ENCODE results near the gene NKD2.
"Not testable (repeated sequence)": the region's sequence is repeated elsewhere in the genome, so short reads cannot be mapped to it uniquely, and the experiment has no call there.

NKD2 gene

DNA sequence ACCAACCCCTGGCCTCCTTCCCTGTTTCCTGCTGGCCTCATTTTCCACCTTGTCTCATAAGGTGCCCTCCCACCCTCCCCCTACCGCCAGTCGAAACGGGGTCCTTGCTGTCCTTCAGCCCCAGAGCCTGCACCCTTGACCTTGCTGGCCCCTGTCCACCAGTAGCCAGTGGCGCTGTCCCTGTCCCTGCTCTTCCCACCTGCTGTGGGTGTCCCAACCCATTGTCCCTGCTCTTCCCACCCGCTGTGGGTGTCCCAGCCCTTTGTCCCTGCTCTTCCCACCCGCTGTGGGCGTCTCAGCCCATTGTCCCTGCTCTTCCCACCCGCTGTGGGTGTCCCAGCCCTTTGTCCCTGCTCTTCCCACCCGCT lies 13.4 kb downstream of the NKD2 start:
- DNase-seq; in situ Hi-C loops (cut with MboI; ENCODE audit: low pct_unique_long_range_greater_than_20kb, low sequenced_read_pairs): not testable (repeated sequence)

DNA sequence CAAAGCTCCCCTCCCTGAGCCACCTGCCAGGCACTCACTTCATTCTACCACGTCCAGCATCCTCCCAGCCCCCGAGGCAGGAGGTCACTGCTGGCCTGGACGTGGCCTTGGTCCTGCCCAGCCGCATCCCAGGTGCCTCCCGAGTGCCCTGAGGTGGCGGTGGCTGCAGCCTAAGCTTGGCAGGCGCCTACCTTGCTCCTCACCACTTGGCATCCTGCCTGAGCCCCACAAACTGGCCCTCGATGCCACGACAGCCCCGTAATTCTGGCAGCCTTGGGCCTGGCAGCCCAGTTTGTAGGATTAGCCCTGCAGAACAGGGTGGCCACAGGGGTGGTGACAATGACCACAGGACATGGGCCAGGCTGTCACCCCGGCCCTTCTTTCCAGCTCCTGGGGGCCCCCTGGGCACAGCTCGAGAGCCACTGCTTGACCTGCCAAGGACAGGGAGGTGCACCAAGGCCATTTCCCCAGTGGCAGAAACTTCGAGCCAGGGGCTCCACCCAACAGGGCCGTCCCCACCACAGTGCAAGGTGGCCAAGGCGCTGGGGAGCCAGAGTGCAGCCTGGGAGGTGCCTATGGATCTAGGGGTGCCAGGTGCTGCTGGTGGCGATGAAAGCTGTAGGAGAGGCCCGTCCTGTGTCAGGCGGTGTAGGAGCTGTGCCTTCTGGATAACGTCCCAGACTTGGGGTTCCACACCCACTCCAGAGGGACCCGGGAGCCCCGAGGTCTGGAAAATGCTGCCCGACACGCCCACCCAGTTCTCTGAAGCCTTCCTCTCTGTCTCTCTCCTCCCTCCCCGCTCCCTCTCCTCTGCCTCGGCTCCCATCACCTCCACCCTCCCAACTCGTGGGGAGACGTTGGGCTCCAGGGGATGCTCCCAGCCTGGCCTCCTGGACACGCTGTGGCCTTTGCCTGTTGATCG lies 18.4 kb downstream of the NKD2 start:
- DNase-seq = no peak
- in situ Hi-C loops (cut with MboI; ENCODE audit: low pct_unique_long_range_greater_than_20kb, low sequenced_read_pairs) = no loop called here

DNA sequence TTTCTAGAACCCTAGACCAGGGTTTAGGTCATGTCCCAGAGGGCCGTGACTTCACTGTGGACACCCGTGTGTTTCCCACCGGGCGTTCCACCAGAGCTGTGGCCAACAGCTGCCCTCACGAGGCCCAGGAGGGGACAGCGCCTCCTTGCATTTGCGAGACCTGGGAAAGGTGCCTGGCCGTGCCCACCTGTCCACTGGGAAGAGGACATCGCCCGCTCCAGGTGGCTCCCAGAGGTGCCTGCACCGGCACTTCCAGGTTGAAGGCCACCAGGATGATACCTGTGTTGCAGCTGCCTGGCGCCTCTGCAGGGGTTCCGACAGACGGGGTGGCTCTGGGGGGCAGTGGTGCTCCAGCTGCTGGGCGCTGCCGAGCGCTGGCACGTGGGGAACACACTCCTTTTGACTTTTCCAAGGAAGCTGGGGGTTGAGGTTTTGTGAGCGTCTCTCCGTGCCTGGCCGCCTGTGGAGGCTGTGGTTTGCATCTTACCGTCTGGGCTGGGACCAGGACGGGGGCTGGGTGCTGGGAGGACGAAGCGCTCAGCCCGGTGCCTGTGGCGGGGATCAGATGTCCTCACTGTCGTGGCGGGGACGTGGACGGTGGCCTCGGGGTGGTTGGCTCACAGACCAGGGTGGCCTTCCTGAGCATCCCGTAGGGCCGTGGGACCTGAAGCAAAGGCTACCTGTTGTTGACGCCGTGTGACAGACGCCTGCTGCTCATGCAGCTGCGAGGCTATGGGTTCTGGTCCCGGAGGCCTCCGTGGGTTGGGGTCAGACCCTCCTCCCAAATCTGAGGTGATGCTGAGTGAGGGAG lies 19.2 kb downstream of the NKD2 start:
- DNase-seq = no peak
- in situ Hi-C loops (cut with MboI; ENCODE audit: low pct_unique_long_range_greater_than_20kb, low sequenced_read_pairs) = no loop called here

DNA sequence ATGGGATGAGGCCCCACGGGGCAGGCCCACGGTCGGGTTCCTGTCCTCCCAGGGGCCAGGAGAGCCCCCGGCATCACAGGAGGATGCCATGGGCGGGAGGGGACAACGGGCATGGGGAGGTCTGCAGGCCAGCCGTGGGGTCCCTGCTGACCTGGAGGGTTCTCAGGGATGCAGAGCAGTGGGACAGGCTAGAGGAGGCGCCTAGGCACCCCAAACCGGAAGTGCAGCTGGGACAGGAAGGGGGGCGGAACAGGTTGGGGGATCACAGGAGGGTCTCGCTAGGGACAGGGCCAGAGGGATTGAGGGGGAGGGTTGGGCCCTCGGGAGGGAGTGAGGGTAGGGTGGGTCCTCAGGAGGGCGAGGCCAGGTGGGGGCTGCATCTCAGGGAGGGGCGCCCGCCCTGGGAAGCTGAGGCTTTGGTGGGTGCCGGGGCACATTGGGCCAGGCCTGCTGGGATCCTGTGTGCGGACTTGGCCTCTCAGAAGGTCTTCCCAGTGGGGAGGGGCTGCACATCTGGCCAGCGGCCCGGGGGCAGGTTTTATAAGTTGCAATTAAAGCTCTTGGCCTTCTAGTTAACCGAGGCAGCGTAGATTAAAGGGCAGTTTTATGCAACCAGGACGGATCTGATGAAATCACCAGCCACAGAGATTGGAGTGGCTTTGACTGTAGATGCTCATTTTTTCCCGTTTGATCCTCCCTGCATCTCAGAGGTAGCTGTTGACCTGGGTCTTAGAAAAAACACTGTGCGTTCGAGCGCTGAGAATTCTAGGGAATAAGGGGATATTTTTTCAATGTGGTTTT lies 20.1 kb downstream of the NKD2 start:
- DNase-seq = no peak
- in situ Hi-C loops (cut with MboI; ENCODE audit: low pct_unique_long_range_greater_than_20kb, low sequenced_read_pairs) = no loop called here

DNA sequence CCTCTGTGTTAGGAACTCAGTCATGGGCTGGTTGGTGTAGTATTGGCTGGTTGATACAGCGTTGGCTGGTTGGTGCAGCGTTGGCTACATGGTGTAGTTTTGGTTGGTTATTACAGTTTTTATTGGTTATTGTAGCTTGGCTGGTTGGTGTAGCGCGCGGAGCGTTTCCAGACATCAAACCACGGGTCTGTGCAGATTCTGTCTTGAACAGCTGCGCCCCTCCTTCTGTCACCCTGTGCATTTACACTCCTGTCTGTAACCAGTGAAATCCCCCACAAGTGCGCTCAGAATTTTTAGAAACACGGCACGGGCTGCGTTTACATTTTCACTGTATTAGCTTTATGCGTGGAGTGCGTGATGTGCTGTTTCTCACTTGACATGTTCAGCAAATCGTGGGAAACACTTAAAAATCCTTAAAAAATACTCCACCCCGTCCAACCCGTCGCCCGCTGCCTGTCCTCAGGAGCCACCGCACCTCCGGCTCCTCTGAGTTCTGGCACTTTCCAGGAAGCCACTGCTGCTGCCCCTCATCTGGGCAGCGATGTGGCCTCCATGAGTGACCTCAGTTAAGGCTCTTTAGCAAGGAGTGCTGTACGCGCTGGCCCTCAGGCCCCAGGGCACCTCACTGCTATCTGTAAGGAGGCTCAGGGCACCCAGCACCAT lies 20.8 kb downstream of the NKD2 start:
- no peak for DNase-seq
- in situ Hi-C loops (cut with MboI; ENCODE audit: low pct_unique_long_range_greater_than_20kb, low sequenced_read_pairs) = no loop called here

DNA sequence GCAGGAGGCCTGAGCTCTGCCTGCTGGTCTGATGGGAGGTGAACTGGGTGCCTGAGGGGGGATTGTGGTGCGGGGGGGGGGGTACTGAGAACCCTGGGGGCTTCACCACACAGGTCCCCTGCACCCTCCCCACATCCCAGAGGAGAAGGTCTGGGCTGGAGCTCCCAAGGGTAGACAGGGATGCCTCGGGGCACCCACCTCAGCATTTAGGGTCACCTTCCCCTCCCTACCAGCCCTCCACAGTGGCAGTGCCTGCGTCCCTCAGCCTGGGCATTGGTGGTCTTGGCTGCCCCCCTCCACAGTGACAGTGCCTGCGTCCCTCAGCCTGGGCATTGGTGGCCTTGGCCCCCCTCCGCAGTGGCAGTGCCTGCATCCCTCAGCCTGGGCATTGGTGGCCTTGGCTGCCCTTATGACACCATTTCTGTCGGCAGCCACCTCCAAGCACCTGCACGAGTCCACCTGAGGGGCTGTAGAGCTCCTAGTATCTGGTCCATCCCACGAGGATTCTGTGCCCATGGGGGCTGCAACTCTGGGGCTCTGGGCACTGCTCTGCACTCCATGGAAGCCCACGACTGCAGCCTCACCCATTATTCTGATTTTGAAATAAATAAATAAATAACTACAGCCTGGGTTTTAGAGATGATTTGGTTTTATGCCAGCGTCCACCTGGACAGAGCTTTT lies 21.5 kb downstream of the NKD2 start:
- no peak for DNase-seq
- in situ Hi-C loops (cut with MboI; ENCODE audit: low pct_unique_long_range_greater_than_20kb, low sequenced_read_pairs) = no loop called here

DNA sequence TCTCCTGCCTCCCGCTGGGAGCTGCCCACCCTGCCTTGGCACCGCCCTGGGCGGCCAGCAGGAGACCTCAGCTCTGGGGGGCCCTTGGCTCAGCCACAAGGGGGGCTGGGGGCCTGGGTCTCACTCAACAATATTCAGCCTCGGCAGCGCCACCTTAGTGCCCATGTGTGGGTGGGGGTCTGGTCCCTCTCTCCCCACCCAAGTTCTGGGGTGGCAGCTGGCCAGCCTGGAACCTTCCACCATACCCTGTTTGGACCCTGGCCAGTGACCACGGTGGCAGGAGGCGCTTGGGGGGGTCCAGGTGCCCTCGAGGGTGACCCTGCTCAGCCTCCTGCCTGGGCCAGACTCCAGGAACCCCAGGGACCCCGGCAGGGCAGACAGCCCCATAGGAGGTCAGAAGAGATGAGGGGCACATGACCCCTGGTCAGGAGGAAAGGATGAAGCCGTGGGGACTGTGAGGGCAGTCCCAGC lies 22.2 kb downstream of the NKD2 start:
- in situ Hi-C loops (cut with MboI; ENCODE audit: low pct_unique_long_range_greater_than_20kb, low sequenced_read_pairs) = no loop called here
- DNase-seq = no peak

DNA sequence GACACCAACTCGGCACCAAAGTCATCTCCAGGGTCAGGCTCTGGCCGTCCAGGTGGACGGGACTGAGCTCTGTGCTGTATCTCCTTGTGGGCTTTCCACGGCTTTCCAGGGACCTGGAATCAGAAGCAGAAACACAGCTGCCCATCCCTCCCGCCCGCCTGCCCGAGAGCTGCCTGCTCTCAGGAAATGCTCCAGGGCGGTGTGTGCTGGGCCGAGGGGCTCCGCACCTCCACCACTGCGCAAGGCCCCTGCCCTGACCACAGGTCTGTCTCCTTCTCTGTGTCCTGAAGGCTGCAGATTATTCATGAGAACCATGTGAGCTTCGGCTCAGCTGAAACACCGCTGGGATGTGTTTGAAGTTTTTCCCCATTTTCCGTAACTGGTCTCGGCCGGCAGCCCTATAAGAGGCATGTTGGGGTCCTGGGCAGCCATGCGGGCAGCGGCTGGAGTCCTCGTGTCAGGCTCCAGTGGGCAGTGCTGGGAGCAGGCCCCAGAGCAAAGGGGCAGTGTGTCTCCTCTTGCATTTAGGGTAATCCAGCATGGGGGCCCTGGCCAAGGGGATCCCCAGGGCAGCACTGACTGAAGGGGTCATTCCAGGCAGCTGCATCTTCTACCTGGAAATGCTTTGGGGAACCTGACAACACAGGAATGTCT lies 22.8 kb downstream of the NKD2 start:
- DNase-seq = no peak
- in situ Hi-C loops (cut with MboI; ENCODE audit: low pct_unique_long_range_greater_than_20kb, low sequenced_read_pairs) = no loop called here

DNA sequence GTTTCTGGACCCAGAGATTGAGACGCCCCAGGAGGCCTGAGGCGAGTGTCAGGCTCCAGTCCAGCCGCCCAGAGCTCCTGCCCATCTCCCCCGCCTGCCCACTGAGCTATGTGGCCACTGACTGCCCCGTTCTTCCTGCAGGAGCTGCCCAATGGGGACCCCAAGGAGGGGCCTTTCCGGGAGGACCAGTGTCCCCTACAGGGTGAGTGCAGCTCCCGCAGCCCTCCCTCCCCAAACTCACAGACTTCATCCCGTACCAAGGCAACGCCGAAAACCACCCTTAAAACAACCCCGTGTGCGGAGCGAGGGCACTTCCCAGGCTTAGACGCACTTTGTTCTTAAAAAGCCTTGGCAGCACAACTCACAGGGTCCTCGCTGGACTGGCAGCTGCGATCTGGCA lies 23.4 kb downstream of the NKD2 start:
- in situ Hi-C loops (cut with MboI; ENCODE audit: low pct_unique_long_range_greater_than_20kb, low sequenced_read_pairs) = no loop called here
- DNase-seq = no peak

DNA sequence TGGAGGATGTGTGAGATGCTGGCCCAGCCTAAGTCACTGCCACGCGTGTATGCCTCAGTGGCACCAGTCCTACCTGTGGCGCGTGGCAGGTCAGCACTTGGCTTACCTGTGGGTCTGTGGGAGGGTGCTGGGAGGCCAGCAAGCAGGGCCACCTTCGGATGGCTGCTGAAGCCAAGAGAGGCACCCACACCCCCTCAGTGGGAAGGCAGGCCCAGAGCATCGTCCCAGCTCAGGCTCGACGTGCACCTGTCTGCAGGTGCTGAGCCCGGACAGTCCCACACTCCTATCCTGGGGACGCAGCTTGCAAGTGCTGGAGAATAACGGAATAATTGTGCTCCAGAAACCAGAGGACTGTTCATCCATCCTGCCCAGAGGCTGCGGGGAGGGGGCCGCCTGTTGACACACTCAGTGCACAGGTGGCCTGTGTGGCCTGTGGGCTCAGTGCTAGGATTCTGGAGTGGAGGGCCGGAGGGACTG lies 24.0 kb downstream of the NKD2 start:
- no peak for DNase-seq
- in situ Hi-C loops (cut with MboI; ENCODE audit: low pct_unique_long_range_greater_than_20kb, low sequenced_read_pairs) = no loop called here

DNA sequence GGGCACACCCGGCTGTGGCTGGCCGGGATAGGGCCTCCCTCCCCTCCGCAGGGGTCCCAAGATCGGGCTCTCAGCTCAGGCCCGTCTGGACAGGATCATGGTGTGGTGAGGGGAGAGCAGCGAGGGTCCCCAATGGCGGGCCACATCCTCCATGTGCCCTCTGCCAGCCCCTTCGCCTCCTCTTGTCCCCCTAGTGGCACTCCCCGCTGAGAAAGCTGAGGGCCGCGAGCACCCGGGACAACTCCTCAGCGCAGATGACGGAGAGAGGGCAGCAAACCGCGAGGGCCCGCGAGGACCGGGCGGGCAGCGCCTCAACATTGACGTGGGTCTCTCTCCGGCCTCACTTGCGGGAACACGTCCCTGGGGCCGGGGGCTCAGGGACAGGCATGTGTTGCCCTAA lies 24.6 kb downstream of the NKD2 start:
- DNase-seq = no peak
- in situ Hi-C loops (cut with MboI; ENCODE audit: low pct_unique_long_range_greater_than_20kb, low sequenced_read_pairs) = no loop called here

DNA sequence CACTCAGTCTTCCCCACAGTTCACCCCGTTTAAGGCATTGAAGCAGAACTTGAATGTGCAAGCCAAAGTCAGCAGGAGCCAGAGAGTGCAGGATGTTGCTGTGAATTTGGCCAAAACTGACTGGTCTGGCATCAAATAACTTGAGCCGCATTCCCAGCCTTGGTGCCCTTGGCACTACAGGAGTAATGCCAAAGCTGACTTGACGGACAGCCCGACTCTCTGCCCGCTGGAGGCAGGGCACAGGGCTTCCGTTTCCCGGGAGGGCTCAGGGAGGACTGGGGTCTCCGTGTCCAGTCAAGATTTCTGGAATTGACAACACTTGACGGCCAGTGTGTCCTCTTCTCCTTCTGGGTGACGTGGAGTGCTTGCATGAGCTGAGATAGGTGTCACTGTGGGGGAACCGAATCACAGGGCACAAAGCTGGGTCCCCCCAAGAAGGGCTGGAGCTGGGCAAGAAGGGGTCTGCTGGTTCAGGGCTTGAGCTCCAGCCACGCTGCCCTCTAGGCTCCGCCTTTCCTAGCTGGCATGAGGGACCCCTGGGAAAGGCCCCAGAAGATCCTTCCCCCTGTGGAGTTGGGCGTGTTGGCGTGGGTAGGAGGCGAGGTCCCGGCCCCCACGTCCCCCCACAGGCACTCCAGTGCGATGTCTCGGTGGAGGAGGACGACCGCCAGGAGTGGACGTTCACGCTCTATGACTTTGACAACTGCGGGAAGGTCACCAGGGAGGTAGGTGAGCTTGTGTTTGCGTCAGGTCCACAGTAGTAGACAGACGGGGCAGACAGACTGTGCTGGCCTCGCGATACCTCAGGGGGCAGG lies 25.2 kb downstream of the NKD2 start:
- in situ Hi-C loops (cut with MboI; ENCODE audit: low pct_unique_long_range_greater_than_20kb, low sequenced_read_pairs) = no loop called here
- no peak for DNase-seq

DNA sequence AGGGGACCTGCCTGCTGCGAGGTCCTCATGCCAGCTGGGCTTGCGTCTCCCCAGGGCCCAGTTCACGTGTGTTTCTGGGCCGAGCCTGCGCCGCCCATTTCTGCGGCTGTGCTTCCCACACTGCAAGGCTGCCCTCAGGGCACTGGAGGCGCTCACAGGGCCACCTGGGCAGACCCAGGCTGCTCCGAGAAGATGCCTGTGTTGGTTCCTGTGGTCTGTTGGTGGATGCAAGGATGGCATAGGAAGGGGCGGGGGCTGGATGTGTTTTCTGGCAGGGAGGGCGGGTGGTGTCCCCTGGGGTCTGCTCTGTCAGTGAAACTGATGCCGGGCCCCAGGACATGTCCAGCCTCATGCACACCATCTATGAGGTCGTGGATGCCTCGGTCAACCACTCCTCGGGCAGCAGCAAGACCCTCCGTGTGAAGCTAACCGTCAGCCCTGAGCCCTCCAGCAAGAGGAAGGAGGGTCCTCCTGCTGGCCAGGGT lies 25.9 kb downstream of the NKD2 start:
- no peak for DNase-seq
- in situ Hi-C loops (cut with MboI; ENCODE audit: low pct_unique_long_range_greater_than_20kb, low sequenced_read_pairs) = no loop called here

DNA sequence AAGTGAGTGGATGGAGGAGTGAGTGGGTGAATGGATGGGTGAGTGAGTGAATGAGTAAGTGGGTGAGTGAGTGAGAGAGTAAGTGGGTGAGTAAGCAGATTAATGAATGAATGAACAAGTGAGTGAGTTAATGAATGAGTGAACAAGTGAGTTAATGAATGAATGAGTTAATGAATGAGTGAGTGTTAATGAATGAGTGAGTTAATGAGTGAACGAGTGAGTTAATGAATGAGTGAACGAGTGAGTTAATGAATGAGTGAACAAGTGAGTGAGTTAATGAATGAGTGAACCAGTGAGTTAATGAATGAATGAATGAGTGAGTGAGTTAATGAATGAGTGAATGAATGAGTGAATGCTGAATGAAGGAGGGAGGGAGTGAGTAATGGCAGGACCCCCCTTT lies 26.4 kb downstream of the NKD2 start:
- in situ Hi-C loops (cut with MboI; ENCODE audit: low pct_unique_long_range_greater_than_20kb, low sequenced_read_pairs) = no loop called here
- DNase-seq = no peak

DNA sequence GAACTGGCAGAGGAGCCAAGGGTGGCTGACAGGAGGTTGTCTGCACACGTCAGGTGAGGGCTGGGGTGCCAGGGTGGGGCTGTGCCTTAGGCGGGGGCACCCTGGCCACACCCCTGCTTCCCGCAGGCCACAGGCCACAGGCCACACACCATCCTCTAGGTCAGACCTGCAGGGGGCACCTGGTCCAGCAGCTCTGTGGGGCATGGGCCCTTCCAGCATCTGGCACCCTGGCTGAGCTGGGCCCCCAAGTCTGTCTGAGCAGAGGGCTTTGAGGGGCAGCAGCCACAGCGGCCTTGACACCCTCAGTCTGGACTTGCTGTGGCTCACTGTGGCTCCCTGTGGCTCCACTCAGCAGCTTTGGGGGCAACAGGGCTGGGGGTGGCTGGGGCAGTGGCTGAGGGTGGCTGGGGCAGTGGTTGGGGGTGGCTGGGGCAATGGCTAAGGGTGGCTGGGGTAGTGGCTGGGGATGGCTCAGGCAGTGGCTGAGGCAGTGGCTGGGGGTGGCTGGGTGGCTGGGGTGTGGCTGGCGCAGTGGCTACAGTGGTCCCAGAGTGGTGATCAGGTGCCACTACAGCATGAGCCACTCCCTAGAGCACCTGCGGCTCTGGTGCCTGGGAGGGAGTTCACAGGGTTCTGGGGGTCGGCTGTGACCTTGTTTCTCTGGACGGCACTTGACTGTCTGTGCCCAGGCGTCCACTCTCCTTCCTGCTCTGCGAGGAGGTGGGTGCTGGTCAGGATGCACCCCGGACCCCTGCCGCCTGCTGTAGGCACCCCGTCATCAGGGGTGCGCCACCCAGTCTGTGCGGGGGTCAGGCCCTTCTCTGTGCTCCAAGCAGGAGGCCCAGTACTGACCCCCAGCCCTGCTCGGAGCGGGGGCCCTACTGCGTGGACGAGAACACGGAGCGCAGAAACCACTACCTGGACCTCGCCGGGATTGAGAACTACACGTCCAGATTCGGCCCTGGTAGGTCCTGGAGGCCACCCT lies 27.1 kb downstream of the NKD2 start:
- in situ Hi-C loops (cut with MboI; ENCODE audit: low pct_unique_long_range_greater_than_20kb, low sequenced_read_pairs) = no loop called here
- no peak for DNase-seq

Data from KBM-7 (cell line).